Forelimb muscle (tissue), 1 donor: ENCODE results near the gene PPM1M. TPM values are rescaled to one million over a fixed set of nuclear protein-coding genes. Genes with fewer than 3 reads are reported as not detected.
"Not testable (repeated sequence)": the region's sequence is repeated elsewhere in the genome, so short reads cannot be mapped to it uniquely, and the experiment has no call there.

Experiments used
- DNase-seq: peaks from one replicate; pipeline ENCODE4 v3.0.0-alpha.2; 2013; ENCODE audit warnings: low read depth
- polyA plus RNA-seq: library from polyadenylated mRNA; unstranded; fragments of 120-200 nt; gene quantifications from one replicate; pipeline ENCODE4 v1.2.1, GENCODE V29; 2013; ENCODE audit not compliant: insufficient read length

The PPM1M gene
- polyA plus RNA-seq, 1 donor, result 13.3 TPM

DNA sequence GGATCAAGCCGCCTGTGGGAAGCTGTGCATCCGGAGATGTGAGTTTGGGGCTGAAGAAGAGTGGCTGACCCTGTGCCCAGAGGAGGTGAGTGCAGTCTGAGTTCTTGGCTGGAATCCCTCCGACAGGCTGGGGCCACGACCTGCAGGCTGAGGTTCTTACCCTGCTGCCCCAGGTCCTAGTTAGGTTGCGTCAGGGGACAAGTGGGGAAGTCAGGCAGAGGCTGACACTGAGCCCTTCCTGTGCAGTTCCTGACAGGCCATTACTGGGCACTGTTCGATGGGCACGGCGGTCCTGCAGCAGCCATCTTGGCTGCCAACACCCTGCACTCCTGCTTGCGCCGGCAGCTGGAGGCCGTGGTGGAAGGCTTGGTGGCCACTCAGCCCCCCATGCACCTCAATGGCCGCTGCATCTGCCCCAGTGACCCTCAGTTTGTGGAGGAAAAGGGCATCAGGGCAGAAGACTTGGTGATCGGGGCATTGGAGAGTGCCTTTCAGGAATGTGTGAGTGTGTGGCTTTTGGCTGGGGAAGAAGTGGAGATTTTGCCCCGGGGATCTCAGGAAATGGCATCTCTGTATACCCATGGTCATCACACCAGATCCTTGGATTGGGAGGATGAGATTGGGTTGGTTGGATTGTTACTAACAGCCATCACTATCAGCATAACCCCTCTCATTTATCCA lies 1.3 kb downstream of the PPM1M start:
- DNase-seq, result no peak

DNA sequence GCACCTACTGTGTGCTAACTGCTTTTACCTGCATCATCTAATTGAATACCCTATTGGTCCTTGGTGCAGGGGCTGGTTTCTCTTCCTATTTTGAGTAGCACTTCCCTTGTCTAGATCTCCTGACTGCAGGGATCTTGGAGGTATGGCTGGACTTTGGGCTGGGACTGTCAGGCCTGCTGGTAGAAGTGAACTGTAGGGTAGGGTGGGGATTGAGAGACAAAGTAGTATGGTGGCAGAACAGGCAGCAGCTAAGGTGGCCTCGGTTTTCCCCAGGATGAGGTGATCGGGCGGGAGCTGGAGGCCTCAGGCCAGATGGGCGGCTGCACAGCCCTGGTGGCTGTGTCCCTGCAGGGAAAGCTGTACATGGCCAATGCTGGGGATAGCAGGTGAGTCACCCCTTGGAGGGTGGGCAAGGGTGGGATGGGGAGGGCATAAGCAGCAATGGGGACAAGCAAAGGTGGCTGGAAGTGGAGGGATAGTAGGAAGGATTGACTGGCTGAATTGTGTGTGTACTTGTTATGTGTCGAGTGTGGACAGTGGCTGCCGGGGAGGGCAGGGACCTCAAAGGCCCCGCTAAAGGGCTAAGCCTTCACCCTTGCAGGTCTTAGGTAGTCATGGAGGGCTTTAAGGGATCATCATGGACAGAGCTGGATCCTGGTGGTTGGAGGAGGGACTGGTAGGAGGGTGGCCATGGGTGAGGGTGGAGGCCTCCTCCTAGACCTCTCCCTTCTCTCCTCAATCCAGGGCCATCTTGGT lies 2.0 kb downstream of the PPM1M start:
- DNase-seq, result no peak

DNA sequence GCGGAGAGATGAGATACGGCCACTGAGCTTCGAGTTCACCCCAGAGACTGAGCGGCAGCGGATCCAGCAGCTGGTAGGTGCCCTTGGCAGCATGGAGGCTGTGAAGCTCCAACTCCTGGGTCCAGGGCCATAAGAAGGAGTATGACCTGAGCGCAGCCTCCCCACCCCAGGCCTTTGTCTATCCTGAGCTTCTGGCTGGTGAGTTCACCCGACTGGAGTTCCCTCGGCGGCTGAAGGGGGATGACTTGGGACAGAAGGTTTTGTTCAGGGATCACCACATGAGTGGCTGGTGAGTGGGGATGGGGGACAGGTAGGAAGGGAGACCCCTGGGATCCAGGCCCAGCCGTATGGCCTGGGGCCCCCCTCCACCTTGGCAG lies 2.6 kb downstream of the PPM1M start:
- no peak for DNase-seq

DNA sequence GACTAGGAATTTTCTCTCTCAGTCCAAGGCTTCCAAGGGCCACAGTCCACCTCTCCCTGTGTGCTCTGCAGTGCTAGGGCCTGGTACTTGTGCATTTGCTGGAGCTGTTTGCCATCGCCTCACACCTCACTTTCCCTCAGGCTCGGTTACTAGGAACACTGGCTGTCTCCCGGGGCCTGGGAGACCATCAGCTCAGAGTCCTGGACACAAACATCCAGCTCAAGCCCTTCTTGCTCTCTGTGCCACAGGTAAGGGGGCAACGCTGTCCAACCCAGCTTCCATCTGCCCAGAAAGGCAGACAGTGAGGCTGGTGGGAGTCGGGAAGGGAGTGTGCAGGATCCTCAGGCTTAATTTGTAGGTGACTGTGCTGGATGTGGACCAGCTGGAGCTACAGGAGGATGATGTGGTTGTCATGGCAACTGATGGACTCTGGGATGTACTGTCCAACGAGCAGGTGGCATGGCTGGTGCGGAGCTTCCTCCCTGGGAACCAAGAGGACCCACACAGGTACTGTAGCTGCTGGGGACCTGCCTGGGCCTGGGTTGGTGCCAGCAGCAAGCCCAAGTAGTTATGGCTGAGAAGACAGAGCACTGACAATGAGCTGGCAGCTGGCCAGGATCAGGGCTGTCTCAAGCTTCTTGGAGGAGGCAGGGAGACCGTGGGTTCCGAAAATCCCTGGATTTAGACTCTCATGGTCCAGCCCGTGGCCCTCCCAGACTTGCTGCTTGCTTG lies 3.4 kb downstream of the PPM1M start:
- DNase-seq, result no peak

- DNase-seq, result no peak
Measured at GRCh38 chr3:52249683-52250082, 4.1 kb downstream of the PPM1M start.

DNA sequence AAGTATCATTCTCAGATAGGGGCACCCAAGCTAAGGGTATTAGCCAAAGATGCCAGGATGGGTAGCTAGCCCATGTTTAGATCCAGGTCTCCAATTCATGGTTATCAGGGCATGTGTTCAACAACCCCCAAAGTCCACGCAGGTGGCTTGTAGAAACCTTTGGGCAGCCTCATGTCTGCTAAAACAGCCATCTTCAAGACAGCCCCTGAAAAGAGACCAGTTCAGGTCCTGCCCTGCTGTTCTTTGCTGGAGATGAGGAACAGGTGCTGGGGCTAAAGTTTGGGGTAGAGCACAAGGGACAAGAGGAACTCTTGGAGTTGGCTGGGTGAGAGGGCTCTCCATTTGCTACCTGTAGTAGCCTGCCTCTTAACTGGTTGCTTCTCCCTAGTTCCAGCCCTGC lies 4.6 kb downstream of the PPM1M start:
- DNase-seq, result no peak

DNA sequence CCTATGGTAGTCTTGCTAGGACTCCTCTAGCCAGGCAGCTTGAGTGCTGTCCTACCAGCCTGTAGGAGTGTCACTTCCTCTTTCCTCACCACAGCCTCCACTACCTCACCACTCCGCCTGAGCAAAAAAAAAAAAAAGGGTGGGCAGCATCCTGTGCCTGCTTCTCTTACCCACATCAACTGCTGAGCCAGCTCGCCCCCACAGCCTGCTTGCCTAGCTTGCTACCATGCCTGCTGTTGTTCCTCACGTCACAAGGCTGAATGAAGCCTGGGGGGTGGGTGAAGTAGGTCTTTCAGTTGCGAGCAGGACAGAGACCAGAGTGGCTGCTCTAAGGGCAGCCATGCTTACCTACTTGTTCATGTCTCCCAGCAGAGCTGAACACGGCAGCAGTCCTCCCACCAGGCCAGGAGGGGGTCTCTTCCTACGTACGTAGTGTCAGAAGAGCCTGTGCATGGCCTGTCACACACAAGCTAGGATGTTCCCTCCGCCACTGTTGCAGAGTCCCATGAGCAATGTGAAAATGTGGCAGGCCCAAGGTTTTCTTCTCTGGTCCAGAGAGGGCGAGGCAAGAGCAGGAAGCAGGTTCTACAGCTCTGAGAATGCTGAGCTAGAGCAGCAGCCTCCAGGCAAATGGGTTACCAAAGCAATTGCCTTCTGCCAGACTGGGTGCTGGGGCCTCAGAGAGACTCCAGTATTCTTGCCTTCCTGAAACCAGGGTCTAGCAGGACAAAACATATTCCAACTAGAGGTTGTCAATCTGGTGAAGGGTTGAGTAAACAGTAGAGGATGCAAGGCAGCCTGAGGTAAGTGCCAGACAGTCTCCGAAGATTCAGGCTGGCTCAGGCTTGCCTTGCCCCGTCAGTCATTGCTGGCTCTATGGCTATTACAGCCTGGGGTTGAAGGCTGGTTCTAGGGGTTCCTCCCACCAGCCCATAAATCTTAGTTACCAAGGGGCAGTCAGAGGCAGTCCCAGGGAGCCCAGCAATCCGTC lies 8.1 kb downstream of the PPM1M start:
- DNase-seq, result no peak

GRCh38 chr3:52254608-52255007 lies 9.0 kb downstream of the PPM1M start:
- DNase-seq, result no peak

GRCh38 chr3:52256159-52256558 lies 10.6 kb downstream of the PPM1M start:
- no peak for DNase-seq

GRCh38 chr3:52256622-52257021 lies 11.1 kb downstream of the PPM1M start:
- no peak for DNase-seq

DNA sequence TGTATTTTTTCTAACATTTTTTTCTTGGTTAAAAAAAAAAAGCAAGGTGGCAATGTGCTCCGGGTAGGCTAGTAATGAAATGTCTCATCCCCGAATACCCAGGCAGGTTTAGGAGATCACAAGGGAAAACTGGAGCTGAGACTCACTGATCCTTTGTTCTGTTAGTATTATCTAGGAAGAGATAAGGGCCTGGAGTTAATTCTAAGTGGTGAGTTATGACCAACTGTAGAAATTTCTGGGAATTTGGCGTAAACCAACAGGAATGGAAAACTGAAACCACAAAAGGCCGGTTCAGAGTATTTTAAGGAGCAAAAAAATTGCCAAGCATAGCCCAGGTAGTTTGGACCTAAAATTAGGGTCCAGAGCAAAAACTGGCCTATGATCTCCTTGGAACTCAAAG lies 12.4 kb downstream of the PPM1M start:
- no peak for DNase-seq

- no peak for DNase-seq
Measured at GRCh38 chr3:52259035-52259434, 13.5 kb downstream of the PPM1M start.

GRCh38 chr3:52259448-52259847 lies 13.9 kb downstream of the PPM1M start:
- DNase-seq, result no peak

GRCh38 chr3:52262447-52262846 lies 16.9 kb downstream of the PPM1M start:
- DNase-seq, result no peak

DNA sequence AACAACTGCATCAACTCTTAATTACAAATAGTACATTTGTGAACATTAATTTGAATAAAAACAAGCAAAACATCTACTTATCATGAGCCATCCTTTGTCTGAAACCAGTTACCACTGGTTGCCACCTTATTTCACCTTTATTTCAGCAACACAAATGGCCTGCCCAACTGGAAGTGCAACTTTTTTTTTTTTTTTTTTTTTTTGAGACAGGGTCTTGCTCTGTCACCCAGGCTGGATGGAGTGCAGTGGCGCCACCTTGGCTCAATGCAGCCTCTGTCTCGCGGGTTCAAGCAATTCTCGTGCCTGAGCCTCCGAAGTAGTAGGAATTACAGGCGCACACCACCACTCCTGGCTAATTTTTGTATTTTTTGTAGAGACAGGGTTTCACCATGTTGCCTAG lies 19.8 kb downstream of the PPM1M start:
- DNase-seq, result no peak

- no peak for DNase-seq
Measured at GRCh38 chr3:52268036-52268435, 22.5 kb downstream of the PPM1M start.

DNA sequence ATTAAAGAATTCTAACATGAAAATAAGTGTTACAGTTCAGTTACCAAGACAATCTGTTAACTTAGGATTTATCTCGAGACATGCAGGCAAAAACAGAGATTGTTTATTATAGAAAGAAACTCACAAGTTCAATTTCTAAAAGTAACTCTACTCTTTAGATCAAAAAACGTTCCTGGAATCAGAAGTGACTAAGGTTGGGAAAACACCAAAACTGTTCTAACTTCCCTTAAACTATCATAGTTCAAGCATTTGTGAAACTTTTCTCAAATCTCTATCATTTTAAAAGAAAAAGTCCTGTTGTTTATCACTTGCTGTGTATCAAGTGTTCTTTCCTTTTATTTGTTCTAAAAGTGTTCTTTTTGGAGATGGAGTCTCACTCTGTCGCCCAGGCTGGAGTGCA lies 24.2 kb downstream of the PPM1M start:
- DNase-seq, result no peak

GRCh38 chr3:52270252-52270754 lies 24.7 kb downstream of the PPM1M start:
- no peak for DNase-seq

GRCh38 chr3:52272172-52272571 lies 26.6 kb downstream of the PPM1M start:
- DNase-seq, result not testable (repeated sequence)

DNA sequence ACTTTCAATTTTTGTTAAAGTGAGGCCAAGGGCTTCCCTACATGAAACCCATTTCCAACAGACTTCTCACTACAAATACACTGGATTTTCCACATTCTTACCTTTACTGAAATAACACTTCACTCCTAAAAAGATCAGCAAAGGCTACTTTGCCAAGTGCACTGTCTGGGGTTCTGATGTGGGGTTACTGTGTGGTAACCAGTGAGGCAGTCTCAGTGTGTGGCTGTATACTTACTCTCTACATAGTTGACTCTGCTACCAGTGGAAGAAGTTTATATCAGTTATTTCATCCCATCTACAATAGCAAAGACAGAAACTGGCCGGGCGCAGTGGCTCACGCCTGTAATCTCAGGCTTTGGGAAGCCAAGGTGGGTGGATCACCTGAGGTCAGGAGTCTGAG lies 27.3 kb downstream of the PPM1M start:
- no peak for DNase-seq

- not testable (repeated sequence) for DNase-seq
Measured at GRCh38 chr3:52274781-52275180, 29.2 kb downstream of the PPM1M start.
